NOMO-1 treated with DMSO at 0.1 percent for 48 hours (cell line): ENCODE results near the gene SPINK1.
"Not testable (repeated sequence)": the region's sequence is repeated elsewhere in the genome, so short reads cannot be mapped to it uniquely, and the experiment has no call there.

Experiments used
- DNase-seq: peaks from one replicate; lab custom pipeline; 2025; ENCODE audit not compliant: unreplicated experiment; lab: John Stamatoyannopoulos, UW

The SPINK1 gene

DNA sequence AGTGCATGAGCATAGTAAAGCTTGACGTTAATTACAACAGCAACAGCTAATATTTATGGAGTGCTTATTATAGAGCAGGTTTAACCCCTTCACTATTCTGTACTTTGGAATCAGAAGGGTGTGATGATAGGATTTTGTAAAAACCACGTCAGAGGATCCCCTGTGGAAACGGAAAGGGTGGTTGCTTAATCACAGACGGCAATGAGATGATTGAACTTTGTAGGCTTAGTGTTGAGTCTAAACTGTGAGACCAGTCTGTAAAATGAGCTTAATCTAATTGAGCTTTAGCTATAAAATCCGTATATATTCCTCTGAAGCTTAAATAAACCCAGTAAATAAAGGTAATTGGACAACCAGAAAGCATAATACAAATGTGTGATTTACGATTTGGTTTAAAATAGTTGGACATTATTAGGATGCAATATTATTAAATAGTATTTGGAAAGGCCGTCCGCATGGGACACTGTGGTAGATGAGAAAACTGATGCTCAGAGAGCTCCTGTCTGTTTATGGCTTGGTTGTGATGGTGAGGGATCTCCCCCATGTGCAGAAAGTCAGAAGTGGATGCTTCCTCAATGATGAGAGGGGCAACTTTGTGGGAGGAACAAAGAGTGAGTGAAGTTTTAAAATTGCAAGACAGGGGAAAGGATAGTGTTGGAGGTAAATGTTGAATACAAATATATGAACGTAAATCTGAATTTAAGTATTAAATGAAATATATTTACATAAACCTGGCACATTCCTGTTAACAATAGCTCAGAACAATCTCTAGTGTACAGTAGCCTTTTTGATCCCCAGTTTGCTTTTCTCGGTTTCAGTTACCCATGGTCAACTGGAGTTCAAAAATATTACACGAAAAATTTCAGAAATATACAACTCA, 23.7 kb upstream of the SPINK1 start:
- no peak for DNase-seq

DNA sequence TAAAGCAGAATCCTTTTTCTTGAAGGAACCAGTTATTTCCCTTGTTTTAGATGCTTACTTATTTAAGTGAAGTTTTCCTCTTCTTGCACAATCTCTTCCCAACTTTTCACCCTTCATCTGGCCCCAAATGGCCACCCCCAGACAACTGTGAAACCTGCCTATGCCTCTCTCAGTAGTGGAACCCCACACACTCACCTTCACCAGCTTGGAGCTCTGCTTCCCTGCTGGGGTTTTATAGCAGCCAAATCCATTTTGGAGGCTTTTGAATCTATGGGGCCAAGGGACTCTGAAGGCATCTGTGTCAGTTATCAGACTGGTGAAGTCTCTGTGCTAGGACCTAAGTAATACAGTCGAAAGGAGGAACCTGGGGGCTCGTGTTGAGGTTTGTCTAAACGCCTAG, 22.9 kb upstream of the SPINK1 start:
- DNase-seq = no peak

DNA sequence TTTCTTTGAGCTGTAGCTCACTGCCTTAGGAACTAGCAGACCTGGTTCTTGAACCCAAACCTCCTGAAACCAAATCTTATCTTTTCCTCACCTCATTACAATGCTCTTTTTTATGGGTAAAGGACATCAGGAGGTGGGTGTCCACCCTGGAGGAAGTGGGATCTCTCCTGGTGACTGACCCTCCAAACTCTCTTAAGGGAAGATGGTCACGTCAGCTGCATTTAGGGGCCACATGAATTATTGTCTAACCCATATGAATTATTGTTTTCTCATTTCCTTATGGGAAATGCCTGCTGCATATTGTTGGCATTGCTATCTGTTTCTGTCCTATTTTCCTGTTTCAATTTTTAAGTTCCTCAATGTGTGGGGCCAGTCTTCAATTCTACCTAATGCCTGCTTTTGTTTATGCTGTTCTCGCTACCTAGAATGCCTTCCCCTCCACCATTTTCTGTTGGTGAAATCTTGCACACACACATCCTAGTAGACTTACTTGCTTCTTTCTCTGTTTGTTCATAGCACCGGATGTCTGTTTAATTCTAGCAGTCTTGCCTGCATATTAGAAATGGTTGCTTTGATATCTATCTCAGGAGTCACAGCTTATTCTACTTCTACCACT, 22.0 kb upstream of the SPINK1 start:
- peak; percentile 5 for DNase-seq

DNA sequence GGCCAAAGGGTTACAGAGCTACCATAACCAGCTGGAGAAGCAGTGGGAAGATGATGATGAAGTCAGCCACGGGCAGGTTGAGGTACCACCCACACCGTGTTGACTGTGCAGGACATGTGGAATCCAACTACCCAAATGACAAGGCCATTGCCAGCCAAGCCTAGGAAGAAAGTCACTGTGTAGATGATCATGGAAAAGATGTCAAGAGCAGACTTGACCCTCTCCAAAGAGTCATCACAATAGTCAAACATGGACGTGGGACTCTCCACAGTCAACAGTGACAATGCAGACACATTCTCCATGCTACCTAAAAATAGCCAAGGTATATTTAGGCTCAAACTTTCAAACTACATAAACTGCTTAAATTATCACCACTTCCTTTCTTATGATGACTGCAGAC, 20.9 kb upstream of the SPINK1 start:
- no peak for DNase-seq

DNA sequence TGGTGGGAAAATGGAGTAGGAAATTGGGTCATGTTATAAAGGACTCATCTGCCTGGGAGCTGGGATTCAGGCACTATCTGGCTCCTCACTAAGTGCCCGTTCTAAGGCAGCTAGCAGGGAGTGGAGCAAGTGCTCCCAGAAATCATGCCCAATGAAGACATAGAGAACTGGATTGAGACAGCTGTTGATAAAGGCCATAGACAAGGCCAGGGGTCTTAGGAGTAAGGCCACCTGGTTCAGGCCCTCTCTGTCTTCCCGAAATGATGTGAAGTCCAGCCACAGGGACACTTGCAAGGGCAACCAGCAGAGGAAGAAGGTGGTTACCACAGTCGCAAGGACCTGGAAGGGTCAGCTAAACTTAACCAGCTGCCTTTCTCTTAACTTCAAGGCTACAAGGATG, 20.1 kb upstream of the SPINK1 start:
- no peak for DNase-seq

DNA sequence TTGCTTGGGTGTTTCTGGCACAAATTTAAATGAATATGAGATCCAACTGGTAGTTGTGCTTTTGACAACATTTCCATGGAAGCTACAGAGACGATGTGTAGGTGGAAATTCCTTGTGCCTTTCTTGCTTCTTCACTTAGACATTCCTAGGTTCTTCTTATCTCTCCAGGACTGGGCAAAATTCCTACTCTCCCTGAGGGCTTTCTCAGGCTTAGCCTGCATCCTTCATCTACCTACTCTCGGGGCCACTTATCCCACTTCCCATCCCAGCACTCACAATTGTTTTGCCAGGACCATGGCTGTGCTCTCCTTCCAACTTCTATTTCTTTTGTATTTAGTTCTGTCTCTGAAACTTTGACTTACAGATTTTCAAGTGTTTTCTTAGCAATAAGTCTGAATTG, 17.8 kb upstream of the SPINK1 start:
- no peak for DNase-seq

DNA sequence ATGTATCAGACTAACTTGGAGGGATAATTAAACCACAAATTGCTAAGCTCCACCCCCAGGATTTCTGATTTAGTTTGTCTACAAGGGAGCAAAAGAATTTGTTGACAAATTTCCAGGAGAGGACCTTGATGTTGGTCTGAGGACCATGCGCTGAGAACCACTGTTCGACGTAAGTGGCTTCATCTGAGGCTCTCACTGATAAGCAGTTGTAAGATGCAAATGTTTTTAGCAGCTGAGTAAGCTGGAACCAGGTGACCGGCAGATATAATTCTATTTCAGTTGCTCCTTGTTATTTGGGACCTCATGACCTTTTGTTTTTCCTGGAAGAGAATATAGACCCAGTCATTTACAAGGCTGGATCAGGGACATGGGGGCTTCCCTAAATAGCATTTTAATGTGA, 14.1 kb upstream of the SPINK1 start:
- DNase-seq = no peak

DNA sequence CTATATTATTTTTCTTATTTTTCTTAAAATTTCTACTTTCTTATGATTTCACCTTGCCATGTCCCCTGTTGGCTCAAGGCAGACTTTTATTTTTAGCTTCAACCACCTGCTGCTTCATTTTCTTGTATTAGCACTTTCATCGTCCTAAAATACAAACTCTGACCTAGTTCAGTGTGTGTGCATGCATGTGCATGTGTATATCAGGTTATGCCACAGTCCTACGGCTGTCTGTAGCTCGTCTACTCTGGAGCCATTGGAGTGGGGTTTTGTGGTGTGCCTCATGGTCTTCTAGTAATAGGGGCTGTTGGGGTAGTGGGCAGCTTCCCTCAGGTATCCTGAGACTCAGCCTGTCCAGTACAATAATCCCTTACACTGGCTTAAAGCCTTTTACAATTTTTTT, 13.4 kb upstream of the SPINK1 start:
- DNase-seq = no peak

DNA sequence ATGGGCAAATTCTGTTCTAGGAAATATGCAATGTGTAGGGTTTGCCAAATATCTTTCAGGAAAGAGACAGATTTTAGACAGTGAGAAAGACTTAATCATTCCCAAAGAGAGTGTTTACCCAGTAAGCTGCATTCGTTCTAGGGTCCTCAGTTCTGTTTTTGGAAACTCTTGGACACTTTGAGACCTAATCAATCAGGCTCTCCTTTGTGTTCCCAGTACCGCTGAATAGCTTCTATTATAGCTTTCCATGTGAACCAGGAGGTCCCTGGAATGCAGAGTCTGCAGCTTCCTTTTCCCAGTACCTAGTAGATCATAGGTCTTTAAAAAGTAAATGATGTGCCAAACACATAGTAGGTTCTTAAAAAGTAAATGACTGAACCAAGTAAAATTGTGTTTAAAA, 11.4 kb upstream of the SPINK1 start:
- no peak for DNase-seq

DNA sequence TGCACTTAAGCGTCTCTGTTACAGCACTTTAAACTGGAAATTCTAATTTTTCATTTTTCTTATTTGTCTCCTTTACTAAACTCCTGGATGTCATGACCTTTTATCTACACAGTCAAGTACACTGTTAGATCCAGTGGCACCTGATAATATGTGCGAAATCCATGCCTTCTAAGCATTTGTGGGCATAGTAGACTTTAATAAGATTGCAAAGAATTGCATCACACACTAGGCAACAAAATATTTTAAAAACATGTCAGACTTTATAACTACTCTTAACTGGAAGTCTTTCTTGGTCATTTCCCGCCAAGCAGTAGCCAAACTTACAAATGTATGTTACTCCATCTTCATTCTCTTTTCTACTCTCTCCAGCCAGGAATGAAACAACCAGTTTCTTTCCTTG, 5.0 kb upstream of the SPINK1 start:
- no peak for DNase-seq

DNA sequence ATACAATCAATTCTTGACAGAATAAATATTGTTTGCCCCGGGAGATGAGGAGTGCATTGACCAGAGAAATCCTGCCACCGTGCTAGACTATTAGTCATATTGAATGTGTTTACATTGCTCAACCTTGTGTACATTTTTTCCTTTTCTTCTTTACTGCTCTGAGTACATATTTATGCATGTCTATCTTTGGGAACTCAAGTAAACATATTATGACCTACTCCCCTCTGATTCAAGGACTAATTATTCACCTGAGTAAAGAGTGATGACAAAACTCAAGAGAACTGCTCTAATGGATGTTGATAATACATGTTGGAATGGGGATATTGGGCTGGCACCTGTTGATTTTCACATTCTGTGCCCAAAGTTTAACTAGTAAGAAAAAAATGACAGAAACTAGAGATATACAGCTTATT, 3.9 kb upstream of the SPINK1 start:
- no peak for DNase-seq

DNA sequence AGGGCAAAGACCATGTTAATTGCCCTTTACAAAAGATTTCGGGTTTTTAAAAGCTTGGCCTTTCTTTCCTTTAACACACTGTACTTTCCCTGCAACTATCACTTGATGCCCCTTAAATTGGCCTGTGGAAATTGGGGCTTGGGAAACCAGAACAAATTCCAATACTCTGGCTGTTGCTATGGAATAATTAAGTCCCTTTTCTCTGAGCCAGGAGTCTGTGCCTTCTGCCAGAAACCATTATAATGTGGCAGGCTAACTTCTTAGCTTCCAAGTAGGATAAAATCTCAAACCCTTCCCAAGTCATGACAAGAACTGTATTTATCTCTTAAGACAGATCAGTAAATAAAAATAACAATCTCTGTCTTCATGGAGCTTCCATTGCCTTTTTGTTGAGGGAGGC, 1.1 kb upstream of the SPINK1 start:
- no peak for DNase-seq

DNA sequence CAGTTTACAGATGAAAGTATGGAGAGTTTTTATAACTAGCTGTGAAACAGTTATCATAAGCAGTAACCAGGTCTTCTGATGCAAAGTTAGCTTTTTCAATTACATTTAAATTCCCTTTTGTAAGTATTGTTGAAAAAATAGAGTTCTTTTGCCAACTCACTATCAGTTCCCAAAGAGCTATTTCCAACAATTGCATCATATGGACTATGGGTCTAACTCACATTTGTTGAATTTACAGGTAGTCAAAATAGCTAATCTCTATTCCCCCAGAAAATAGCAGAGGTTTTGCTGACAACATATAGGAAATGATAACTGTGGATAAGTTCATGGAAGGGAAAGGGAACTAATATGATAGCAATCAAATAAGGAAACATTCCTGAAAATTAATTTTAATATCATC, 1.4 kb downstream of the SPINK1 start:
- no peak for DNase-seq

DNA sequence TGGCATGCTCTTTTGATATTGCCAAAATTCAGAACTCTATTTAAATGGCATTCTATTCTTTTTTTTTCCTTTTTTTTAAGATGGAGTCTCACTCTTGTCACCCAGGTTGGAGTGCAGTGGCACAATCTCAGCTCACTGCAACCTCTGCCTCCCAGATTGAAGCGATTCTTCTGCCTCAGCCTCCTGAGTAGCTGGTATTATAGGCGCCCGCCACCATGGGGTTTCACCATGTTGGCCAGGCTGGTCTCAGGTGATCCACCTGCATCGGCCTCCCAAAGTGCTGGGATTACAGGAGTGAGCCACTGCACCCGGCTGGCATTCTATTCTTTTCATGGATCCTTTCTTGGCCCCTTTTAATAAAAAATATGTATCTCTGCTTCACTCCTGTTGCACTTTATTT, 4.5 kb downstream of the SPINK1 start:
- DNase-seq = not testable (repeated sequence)

DNA sequence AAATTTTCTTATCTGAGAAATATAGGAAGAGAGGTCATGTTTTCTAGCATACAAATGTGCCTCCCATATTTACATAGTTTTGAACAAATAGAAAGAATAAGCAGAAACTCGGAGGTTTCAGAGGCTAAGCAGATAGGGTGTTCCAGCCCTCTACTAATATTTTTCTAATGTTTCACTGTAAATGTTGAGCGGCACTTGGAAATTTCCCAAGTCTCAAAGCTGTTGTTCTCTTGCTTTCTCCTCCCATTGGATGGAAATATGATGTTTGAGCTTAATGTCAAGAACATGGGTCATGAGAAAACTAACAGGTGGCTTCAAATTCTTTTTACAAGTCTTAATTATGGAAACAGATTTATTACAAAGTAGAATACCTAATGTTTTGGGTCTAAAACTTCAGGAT, 5.1 kb downstream of the SPINK1 start:
- DNase-seq = no peak

DNA sequence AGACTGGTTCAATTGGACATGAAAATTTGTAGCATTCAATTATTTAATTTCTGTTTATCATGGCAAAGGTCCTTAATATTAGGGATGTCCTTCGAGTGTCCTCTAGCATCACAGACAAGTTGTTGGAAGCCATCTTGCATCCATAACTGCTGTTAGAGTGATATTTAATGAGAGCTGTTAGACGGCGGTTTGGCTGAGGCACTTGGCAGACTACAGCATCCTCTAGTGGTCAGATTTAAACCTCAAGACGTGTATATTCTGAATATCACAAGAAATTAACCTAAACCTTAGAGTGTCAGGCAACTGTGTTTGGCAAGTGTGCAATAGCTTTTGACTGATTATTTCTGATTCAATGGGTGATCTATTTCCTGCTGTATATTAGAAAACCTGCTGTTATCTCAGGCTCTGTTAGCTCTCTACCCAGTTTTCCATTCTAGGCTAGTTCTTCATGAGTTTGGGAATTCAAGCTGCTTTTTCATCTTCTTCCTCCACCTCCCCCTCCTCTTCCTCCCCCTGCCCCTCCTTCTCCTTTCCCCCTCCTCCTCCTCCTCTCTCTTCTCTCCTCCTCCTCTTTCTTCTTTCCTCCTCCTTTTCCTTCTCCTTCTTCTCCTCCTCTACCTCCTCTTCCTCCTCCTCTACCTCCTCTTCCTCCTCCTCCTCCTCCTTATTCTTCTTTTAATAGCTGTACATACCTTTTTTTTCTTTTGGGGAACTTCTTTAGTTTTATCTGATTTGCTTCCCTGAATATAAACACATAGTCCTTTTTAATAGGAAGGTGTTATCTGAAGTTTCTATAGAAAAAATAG, 8.6 kb downstream of the SPINK1 start:
- peak; percentile 70 for DNase-seq

DNA sequence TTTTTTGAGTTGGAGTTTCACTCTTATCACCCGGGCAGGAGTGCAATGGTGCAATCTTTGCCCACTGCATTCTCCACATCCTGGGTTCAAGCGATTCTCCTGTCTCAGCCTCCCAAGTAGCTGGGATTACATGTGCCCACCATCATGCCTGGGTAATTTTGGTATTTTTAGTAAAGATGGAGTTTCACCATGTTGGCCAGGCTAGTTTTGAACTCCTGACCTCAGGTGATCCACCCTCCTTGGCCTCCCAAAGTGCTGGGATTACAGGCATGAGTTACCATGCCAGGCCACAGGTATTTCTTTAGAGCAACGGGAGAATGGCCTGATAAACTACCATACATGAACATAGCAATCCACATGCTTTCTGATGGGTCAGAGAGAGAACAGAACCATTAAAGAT, 9.2 kb downstream of the SPINK1 start:
- DNase-seq = not testable (repeated sequence)

DNA sequence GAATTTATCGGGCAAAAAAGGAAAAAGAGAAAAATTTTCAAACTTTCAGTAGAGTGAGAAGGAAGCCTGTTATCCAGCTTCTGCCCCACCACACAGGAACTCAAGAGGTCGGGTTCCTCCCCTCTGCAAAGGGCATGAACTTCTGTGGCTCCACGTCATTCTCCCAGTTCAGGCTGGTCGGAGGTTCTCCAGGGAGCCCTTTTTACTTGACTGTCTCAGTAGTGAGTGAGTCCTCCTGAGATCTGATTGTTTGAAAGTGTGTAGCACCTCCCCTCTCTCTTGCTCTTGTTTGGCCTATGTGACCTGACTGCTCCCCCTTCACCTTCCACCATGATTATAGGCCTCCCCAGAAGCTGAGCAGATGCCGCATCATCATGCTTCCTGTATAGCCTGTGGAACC, 9.7 kb downstream of the SPINK1 start:
- no peak for DNase-seq

DNA sequence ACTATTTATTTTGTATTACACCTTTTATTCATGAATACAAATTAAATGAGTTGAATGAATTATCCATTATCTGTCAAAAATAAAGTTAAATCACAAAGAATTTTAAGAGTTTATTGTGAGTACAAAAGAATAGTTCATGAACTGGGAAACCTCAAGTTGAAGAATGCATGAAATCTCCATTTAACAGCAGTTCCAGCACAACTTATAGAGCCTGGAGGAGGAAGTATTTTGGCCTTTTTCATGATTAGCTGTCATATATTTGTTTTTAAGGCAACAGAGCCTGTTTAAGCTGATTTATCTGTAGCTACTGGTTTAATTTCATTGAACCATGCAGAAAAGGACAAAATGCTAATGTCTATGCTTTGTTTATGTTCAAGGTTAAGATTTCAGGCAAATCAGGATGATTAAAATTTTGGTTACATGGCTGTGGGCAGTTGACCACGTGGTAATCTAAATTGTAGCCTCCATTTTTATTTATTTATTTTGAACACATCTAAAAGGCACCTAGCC, 12.2 kb downstream of the SPINK1 start:
- DNase-seq = no peak

DNA sequence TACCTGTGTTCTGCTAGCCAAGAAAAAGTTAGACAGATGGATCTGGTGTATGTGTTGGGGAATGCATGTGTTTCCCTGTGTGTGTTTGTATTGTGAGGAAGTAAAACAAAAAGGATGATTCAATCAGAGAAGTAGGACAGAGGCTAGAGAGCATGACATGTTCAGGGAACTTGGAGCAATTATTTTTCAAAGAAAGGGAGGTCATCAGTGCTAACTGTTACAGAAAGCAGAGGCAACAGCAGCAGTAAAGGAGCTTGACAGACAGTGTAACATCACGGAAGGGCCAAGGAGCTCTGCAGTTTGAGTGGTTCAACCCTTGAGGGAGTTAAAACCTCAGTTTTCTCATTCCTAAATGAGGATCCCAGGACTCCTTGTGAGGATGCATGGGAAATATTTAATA, 13.2 kb downstream of the SPINK1 start:
- peak; percentile 43 for DNase-seq

DNA sequence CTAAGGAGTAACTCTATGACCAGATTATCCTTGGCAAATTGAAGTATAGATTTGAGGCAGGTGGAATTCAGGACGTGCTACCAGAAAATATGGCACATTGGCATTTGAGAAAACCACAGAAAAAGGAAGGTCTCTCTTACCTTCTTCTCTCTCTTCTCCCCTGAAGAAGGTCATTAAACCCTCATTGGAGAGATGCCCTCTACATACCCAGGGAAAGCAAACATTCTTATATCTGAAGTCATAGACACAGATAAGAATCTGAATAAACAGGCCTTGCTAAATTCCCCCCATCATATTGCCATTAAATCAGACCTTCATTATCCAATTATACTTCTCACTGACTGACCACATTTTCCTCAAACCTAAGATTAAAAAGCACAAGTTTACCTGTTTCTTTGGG, 17.8 kb downstream of the SPINK1 start:
- DNase-seq = no peak
